ENCODE results near the gene LIN7A. TPM values are rescaled to one million over a fixed set of nuclear protein-coding genes. Genes with fewer than 3 reads are reported as not detected.

Gene LIN7A
- total and polyA plus RNA-seq, 2 of the 8 experiments (the other 6 are each of a cell fraction or from before 2014, with no cell fraction given) = 5.8 to 22.0 TPM

DNA sequence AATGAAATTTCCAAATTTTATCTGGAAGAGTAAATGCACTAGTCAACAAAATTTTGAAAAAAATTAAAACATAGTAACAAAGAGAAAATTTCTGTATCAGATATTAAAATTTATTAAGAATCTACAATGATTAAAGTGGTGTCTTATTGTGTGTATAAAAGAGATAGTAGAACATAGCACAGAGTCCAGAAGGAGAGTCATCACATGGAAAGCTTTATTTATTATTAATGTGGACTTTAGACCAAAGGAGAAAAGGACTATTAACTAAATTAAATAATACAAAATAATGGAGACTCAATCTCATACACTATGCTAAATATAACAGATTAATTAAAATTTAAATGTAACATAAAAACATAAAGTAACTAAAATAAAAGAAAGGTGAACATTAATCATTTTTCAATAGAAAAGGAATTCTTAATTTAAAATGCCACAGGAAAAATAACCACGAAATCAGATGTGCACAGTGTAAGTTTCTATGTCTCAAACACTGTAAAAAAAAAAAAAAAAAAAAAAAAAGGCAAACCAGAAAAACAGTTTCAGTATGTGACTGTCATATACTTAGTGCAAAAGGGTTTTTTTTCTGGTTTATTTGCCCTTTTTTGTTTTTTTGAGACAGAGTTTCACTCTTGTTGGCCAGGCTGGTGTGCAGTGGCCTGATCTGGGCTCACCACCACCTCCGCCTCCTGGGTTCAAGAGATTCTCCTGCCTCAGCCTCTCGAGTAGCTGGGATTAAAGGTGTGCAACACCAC, 125.6 kb downstream of the LIN7A start (continued):
- TF ChIP-seq CHD7 (IDR thresholded peaks at IDR 0.05; ENCODE audit: insufficient replicate concordance, low read length) = no peak
- TF ChIP-seq NRF1 (IDR thresholded peaks at IDR 0.05; ENCODE audit: low read depth, low read length) = no peak
- TF ChIP-seq KDM1A (IDR thresholded peaks at IDR 0.05; ENCODE audit: borderline replicate concordance, low read length) = no peak
- TF ChIP-seq EZH2 (IDR thresholded peaks at IDR 0.05; ENCODE audit: low read depth, low read length, severe bottlenecking) = no peak
- no peak for TF ChIP-seq CBX5 (IDR thresholded peaks at IDR 0.05; ENCODE audit: low read depth, low read length)
- no peak for TF ChIP-seq USF2 (IDR thresholded peaks at IDR 0.05; ENCODE audit: low read length)
- TF ChIP-seq SP4 (IDR thresholded peaks at IDR 0.05; ENCODE audit: low read length) = no peak
- TF ChIP-seq PHF8 (conservative IDR thresholded peaks at IDR 0.05; ENCODE audit: low read depth, low read length) = no peak
- TF ChIP-seq HDAC2 (IDR thresholded peaks at IDR 0.05; ENCODE audit: borderline replicate concordance in 1 of 2, low read depth in 2 of 2, low read length in 2 of 2) = no peak
